Breast epithelium (tissue), 3 donors: ENCODE measurements around the gene SLC39A11.

ENCODE experiments used
- POLR2A ChIP-seq: fragments of 450-650 bp; IDR thresholded peaks from one replicate; pipeline ENCODE4 v1.6.1; 2016; ENCODE audit warnings: antibody characterized with exemption, mild to moderate bottlenecking, moderate library complexity
- POLR2AphosphoS5 ChIP-seq, 3 donors: sonication (generic); formaldehyde crosslinking; IDR thresholded peaks; one replicate each; pipeline ENCODE4 v1.6.1; 2017; ENCODE audit warnings: antibody characterized with exemption in 3 of 3

DNA sequence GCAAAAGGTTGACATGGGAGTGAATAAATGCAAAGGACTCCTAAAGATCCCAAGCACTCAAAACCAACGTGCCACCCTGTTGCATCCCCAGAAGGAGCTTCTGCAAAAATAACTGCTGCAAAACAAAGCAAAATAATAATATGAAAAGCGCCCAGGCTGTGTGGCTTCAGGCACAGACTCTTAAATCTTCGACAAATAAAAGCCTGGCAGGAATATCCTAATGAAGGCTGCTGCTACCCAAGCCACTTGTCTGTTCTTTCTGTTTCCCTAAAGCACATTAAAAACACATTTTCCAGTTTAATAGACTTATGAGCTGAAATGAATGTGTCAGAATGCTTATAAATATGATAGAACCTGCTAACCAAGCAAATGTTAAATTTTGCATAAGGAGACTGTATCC, 154.0 kb downstream of the SLC39A11 start:
- no peak for TF ChIP-seq POLR2A
- no peak for TF ChIP-seq POLR2AphosphoS5 (IDR thresholded peaks at IDR 0.05)
